Effector CD4-positive, alpha-beta T cell (primary cell): ENCODE data around the gene EMILIN2.
A peak's percentile ranks its signal among the peaks of the same experiment; 100 is the strongest.

Experiments
- DNase-seq: peaks from one replicate; pipeline ENCODE4 v3.0.0-alpha.2; 2020

The EMILIN2 gene

DNA sequence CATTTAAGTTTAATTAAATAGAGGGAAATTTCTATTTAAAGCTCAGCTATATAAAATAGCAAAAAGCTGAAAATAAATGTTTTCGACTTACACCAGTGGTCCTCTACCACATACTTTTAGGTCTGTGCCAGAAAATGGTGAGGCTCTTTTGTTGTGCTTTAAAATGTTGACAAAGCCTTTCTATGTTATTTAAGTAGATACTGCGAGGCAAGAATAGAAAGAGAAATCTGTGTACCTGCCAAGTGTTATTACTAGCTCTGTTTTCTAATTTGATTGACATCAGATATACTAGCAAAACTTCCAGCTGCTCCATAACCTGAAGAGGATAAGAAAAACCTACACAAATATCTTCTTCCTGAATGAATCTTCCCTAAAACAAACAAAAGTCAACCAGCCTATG, 112.5 kb downstream of the EMILIN2 start:
- DNase-seq: no peak

GRCh38 chr18:2960983-2961696, 114.3 kb downstream of the EMILIN2 start:
- DNase-seq: no peak

- DNase-seq: no peak
These were observed 115.0 kb downstream of the EMILIN2 start for GRCh38 chr18:2961821-2962220.

DNA sequence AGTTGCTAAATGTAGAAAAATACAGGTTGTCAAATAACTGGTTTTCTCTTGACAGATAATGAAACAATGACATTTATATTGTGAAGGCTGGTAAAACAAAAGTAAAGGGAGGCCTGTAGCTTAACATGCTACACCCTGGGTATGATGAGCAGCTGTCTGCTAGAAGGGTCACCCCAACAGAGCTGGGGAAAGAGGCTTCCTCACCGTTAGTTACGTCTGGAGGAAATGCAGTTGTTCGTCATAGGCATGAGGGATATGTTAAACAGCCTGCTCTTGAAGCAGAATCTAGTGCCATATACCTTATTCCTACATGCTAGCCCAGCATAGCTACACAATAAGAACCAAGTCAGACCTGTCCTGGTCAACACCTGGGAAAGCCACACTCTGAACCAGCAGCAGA, 116.2 kb downstream of the EMILIN2 start:
- DNase-seq: peak; percentile 54

GRCh38 chr18:2964361-2965010, 117.7 kb downstream of the EMILIN2 start:
- DNase-seq: no peak
